ENCODE measurements around the gene ABTB1. TPM values are rescaled to one million over a fixed set of nuclear protein-coding genes. Genes with fewer than 3 reads are reported as not detected.
"Not testable (repeated sequence)": the region's sequence is repeated elsewhere in the genome, so short reads cannot be mapped to it uniquely, and the experiment has no call there.

ABTB1 gene
- polyA plus RNA-seq, 1 donor from 2014 or later = 2.0 TPM

DNA sequence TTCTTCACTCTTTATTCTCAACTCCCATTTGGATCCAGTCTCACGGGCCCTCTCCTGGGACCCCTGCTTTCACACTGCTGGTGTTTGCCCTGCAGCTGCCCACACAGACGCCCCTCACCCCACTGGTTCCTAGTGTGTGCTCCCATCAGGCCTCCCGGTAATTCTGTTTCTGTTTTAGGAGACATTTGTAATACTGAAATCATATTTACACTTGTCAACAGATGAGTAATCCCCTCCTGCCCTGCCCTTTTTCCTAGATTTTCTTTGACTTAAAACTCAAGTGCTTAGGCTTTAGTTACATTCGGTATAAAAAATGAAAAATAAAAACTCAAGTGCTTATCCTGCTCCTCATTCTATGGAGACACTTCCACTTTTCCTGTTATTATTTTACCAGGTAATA is 18.4 kb upstream of the ABTB1 start:
- no peak for TF ChIP-seq RAD21 (conservative IDR thresholded peaks at IDR 0.05)
- no peak for TF ChIP-seq TAF1 (IDR thresholded peaks at IDR 0.05; ENCODE audit: low read depth)
- no peak for TF ChIP-seq EZH2 (IDR thresholded peaks at IDR 0.05; ENCODE audit: borderline replicate concordance, insufficient read depth, low read length, poor library complexity, severe bottlenecking)
- Histone ChIP-seq H3K36me3 (ENCODE audit: insufficient read depth, low read length) (peaks cover under 1% of the 10 kb centered on the region), H3K79me2 (replicated peaks; ENCODE audit: insufficient read depth, low read length) (no peaks in the 10 kb centered on the region), H3K9ac (ENCODE audit: low read length) (no peak overlapping the region), H3K9me2 (ENCODE audit: insufficient read depth, low read length) (no peaks in the 10 kb centered on the region), H3F3A (ENCODE audit: insufficient read depth, low read length, poor library complexity, severe bottlenecking) (no peaks in the 10 kb centered on the region), H3K27me3 (ENCODE audit: insufficient read depth, low read depth, low read length) (no peaks in the 10 kb centered on the region), H3K4me3 (ENCODE audit: low read length) (no peak overlapping the region), H2AFZ (ENCODE audit: low read depth, low read length) (no peak overlapping the region), H4K20me1 (ENCODE audit: insufficient read depth) (no peaks in the 10 kb centered on the region), H3K27ac (ENCODE audit: low read length) (no peak overlapping the region), H3K9me3 (ENCODE audit: low read length) (no peaks in the 10 kb centered on the region), H3K4me2 (ENCODE audit: low read length) (no peak overlapping the region)

DNA sequence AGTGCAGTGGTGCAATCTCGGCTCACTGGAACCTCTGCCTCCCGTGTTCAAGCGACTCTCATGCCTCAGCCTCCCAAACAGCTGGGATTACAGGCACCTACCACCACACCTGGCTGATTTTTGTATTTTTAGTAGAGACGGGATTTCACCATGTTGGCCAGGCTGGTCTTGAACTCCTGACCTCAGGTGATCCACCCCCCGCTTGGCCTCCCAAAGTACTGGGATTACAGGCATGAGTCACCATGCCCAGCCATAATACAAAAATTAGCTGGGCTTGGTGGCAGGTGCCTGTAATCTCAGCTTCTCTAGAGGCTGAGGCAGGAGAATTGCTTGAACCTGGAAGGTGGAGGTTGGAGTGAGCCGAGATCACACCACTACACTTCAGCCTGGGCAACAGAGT is 17.8 kb upstream of the ABTB1 start:
- H3K9me3 ChIP-seq (ENCODE audit: low read length); H3K4me3 ChIP-seq (ENCODE audit: low read length); H3K9me2 ChIP-seq (ENCODE audit: insufficient read depth, low read length); H3K79me2 ChIP-seq (replicated peaks; ENCODE audit: insufficient read depth, low read length); H2AFZ ChIP-seq (ENCODE audit: low read depth, low read length); H4K20me1 ChIP-seq (ENCODE audit: insufficient read depth); H3F3A ChIP-seq (ENCODE audit: insufficient read depth, low read length, poor library complexity, severe bottlenecking); H3K27me3 ChIP-seq (ENCODE audit: insufficient read depth, low read depth, low read length); H3K9ac ChIP-seq (ENCODE audit: low read length); H3K36me3 ChIP-seq (ENCODE audit: insufficient read depth, low read length); H3K27ac ChIP-seq (ENCODE audit: low read length); H3K4me2 ChIP-seq (ENCODE audit: low read length): not testable (repeated sequence)

DNA sequence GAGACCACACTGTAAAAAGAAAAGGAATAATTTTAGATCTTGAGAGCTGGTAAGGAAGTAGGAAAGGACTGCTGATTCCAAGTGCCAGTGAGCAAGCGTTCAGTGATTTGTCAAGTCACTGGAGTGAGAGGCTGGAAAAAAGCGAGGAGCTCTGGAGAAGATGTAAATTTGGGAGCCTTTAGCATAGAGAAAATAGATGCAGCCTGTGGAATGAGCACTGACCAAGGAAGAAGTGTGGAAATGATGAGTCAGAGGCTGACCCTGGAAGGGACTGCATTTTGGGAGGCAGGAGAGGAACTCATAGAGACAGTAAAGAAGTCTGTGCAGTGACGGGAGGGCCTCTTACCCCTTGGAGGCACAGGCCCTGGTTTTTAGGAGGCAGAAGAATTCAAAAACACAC is 17.1 kb upstream of the ABTB1 start:
- H3K9ac ChIP-seq (ENCODE audit: low read length) = no peak overlapping the region
- H3K79me2 ChIP-seq (replicated peaks; ENCODE audit: insufficient read depth, low read length) = no peaks in the 10 kb centered on the region
- TF ChIP-seq EP300 (conservative IDR thresholded peaks at IDR 0.05; ENCODE audit: poor library complexity, severe bottlenecking) (no peak), RAD21 (conservative IDR thresholded peaks at IDR 0.05) (no peak), POLR2AphosphoS5 (IDR thresholded peaks at IDR 0.05) (no peak), MXI1 (conservative IDR thresholded peaks at IDR 0.05; ENCODE audit: poor library complexity, severe bottlenecking) (no peak)
- TF ChIP-seq, protein P1, sequence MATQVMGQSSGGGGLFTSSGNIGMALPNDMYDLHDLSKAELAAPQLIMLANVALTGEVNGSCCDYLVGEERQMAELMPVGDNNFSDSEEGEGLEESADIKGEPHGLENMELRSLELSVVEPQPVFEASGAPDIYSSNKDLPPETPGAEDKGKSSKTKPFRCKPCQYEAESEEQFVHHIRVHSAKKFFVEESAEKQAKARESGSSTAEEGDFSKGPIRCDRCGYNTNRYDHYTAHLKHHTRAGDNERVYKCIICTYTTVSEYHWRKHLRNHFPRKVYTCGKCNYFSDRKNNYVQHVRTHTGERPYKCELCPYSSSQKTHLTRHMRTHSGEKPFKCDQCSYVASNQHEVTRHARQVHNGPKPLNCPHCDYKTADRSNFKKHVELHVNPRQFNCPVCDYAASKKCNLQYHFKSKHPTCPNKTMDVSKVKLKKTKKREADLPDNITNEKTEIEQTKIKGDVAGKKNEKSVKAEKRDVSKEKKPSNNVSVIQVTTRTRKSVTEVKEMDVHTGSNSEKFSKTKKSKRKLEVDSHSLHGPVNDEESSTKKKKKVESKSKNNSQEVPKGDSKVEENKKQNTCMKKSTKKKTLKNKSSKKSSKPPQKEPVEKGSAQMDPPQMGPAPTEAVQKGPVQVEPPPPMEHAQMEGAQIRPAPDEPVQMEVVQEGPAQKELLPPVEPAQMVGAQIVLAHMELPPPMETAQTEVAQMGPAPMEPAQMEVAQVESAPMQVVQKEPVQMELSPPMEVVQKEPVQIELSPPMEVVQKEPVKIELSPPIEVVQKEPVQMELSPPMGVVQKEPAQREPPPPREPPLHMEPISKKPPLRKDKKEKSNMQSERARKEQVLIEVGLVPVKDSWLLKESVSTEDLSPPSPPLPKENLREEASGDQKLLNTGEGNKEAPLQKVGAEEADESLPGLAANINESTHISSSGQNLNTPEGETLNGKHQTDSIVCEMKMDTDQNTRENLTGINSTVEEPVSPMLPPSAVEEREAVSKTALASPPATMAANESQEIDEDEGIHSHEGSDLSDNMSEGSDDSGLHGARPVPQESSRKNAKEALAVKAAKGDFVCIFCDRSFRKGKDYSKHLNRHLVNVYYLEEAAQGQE (IDR thresholded peaks at IDR 0.05; ENCODE audit: borderline replicate concordance) = no peak
- TF ChIP-seq, protein P2, sequence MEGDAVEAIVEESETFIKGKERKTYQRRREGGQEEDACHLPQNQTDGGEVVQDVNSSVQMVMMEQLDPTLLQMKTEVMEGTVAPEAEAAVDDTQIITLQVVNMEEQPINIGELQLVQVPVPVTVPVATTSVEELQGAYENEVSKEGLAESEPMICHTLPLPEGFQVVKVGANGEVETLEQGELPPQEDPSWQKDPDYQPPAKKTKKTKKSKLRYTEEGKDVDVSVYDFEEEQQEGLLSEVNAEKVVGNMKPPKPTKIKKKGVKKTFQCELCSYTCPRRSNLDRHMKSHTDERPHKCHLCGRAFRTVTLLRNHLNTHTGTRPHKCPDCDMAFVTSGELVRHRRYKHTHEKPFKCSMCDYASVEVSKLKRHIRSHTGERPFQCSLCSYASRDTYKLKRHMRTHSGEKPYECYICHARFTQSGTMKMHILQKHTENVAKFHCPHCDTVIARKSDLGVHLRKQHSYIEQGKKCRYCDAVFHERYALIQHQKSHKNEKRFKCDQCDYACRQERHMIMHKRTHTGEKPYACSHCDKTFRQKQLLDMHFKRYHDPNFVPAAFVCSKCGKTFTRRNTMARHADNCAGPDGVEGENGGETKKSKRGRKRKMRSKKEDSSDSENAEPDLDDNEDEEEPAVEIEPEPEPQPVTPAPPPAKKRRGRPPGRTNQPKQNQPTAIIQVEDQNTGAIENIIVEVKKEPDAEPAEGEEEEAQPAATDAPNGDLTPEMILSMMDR (IDR thresholded peaks at IDR 0.05; ENCODE audit: poor library complexity, severe bottlenecking) = no peak
- no peaks in the 10 kb centered on the region for H3K9me3 ChIP-seq (ENCODE audit: low read length)
- H3K4me3 ChIP-seq (ENCODE audit: low read length) = no peak overlapping the region
- no peaks in the 10 kb centered on the region for H3K27me3 ChIP-seq (ENCODE audit: insufficient read depth, low read depth, low read length)
- H3K4me2 ChIP-seq (ENCODE audit: low read length) = no peak overlapping the region
- no peak overlapping the region for H3K27ac ChIP-seq (ENCODE audit: low read length)
- no peaks in the 10 kb centered on the region for H3K9me2 ChIP-seq (ENCODE audit: insufficient read depth, low read length)
- H2AFZ ChIP-seq (ENCODE audit: low read depth, low read length) = no peak overlapping the region
- peaks cover 7% of the 10 kb centered on the region for H3K36me3 ChIP-seq (ENCODE audit: insufficient read depth, low read length)
- H3F3A ChIP-seq (ENCODE audit: insufficient read depth, low read length, poor library complexity, severe bottlenecking) = no peaks in the 10 kb centered on the region
- H4K20me1 ChIP-seq (ENCODE audit: insufficient read depth) = no peaks in the 10 kb centered on the region
